HUES64 (cell line): ENCODE results near the gene C1QL1.

Experiments used
- H3K27ac ChIP-seq: 2 replicates; pipeline ENCODE4 v1.7.0; 2013; ENCODE audit warnings: low read depth, low read length, inconsistent platforms
- H3K27me3 ChIP-seq: 2 replicates; pipeline ENCODE4 v1.6.1; 2013; ENCODE audit warnings: mild to moderate bottlenecking, low read length; ENCODE audit not compliant: insufficient read depth
- H3K36me3 ChIP-seq: 2 replicates; pipeline ENCODE4 v1.6.1; 2013; ENCODE audit warnings: mild to moderate bottlenecking, low read length; ENCODE audit not compliant: insufficient read depth
- H3K4me1 ChIP-seq: 2 replicates; pipeline ENCODE4 v1.6.1; 2013; ENCODE audit warnings: mild to moderate bottlenecking, low read length, moderate library complexity; ENCODE audit not compliant: insufficient read depth
- H3K4me3 ChIP-seq: 2 replicates; pipeline ENCODE4 v1.5.1; 2013; ENCODE audit warnings: mild to moderate bottlenecking, low read length, moderate library complexity
- H3K9ac ChIP-seq: 2 replicates; pipeline ENCODE4 v1.6.1; 2013; ENCODE audit warnings: mild to moderate bottlenecking, low read depth, low read length
- H3K9me3 ChIP-seq: 2 replicates; pipeline ENCODE4 v1.6.1; 2013; ENCODE audit warnings: low read depth, low read length; ENCODE audit not compliant: insufficient read depth
- WGBS: fragments of 150-250, 120-280 bp; methylation state at CpG from one replicate; pipeline ENCODE4 v1.1.7; 2013; ENCODE audit warnings: missing lambda C conversion rate; 5-methylcytosine and 5-hydroxymethylcytosine counted together

C1QL1 gene

GRCh38 chr17:44988044-44988942 lies 20.2 kb upstream of the C1QL1 start:
- 0 out of 2 replicates have a peak, but pooled peaks cover 3% of the 10 kb centered on the region for H3K4me1 ChIP-seq
- H3K27ac ChIP-seq, result peak overlapping the region; percentile 36; the same call in 1 of the 2 replicates
- no peaks in the 10 kb centered on the region for H3K36me3 ChIP-seq
- no peaks in the 10 kb centered on the region for H3K9me3 ChIP-seq
- no peak overlapping the region; the same call in 1 of the 2 replicates for H3K9ac ChIP-seq
- 0 out of 2 replicates have a peak, but pooled peaks cover 4% of the 10 kb centered on the region for H3K27me3 ChIP-seq
- WGBS, result 54% methylated on average over 34 of the region's 34 CpGs
- H3K4me3 ChIP-seq, result peak overlapping the region; percentile 59

- Histone ChIP-seq H3K4me3 (no peak overlapping the region), H3K4me1 (0 out of 2 replicates have a peak, but pooled peaks cover 3% of the 10 kb centered on the region), H3K36me3 (no peaks in the 10 kb centered on the region), H3K9ac (no peak overlapping the region), H3K27me3 (no peaks in the 10 kb centered on the region), H3K9me3 (no peaks in the 10 kb centered on the region), H3K27ac (no peak overlapping the region)
- 95% methylated on average over 4 of the region's 4 CpGs for WGBS
Measured at GRCh38 chr17:44983563-44983962, 15.5 kb upstream of the C1QL1 start.

- WGBS, result 94% methylated on average over 3 of the region's 3 CpGs
Measured at GRCh38 chr17:44982113-44982702, 14.1 kb upstream of the C1QL1 start.

GRCh38 chr17:44981221-44981968 lies 13.3 kb upstream of the C1QL1 start:
- Histone ChIP-seq H3K4me3 (no peak overlapping the region), H3K9ac (no peak overlapping the region), H3K4me1 (peaks cover 7% of the 10 kb centered on the region), H3K9me3 (no peaks in the 10 kb centered on the region), H3K27me3 (no peaks in the 10 kb centered on the region), H3K36me3 (no peaks in the 10 kb centered on the region), H3K27ac (no peak overlapping the region)
- 85% methylated on average over 12 of the region's 12 CpGs for WGBS

More at GRCh38 chr17:44982113-44982702, 14.1 kb upstream of the C1QL1 start:
- no peaks in the 10 kb centered on the region for H3K36me3 ChIP-seq
- no peak overlapping the region for H3K4me3 ChIP-seq
- H3K9me3 ChIP-seq, result no peaks in the 10 kb centered on the region
- H3K27me3 ChIP-seq, result no peaks in the 10 kb centered on the region
- peaks cover 9% of the 10 kb centered on the region for H3K4me1 ChIP-seq
- no peak overlapping the region for H3K9ac ChIP-seq
- no peak overlapping the region for H3K27ac ChIP-seq

GRCh38 chr17:44979426-44979995 lies 11.4 kb upstream of the C1QL1 start:
- no peaks in the 10 kb centered on the region for H3K27me3 ChIP-seq
- H3K27ac ChIP-seq, result no peak overlapping the region
- 88% methylated on average over 7 of the region's 9 CpGs for WGBS

GRCh38 chr17:44978807-44979206 lies 10.7 kb upstream of the C1QL1 start:
- 97% methylated on average over 5 of the region's 5 CpGs for WGBS
- Histone ChIP-seq H3K4me1 (peaks cover 7% of the 10 kb centered on the region), H3K9ac (no peak overlapping the region), H3K4me3 (no peak overlapping the region), H3K27me3 (no peaks in the 10 kb centered on the region), H3K27ac (no peak overlapping the region), H3K9me3 (no peaks in the 10 kb centered on the region), H3K36me3 (no peaks in the 10 kb centered on the region)

More at GRCh38 chr17:44979426-44979995, 11.4 kb upstream of the C1QL1 start:
- no peaks in the 10 kb centered on the region for H3K36me3 ChIP-seq
- no peaks in the 10 kb centered on the region for H3K9me3 ChIP-seq
- H3K9ac ChIP-seq, result no peak overlapping the region
- no peak overlapping the region for H3K4me3 ChIP-seq
- H3K4me1 ChIP-seq, result peaks cover 7% of the 10 kb centered on the region

- WGBS, result 63% methylated on average over 7 of the region's 7 CpGs
- H3K9ac ChIP-seq, result no peak overlapping the region
- no peak overlapping the region for H3K4me3 ChIP-seq
- H3K27ac ChIP-seq, result no peak overlapping the region
- no peaks in the 10 kb centered on the region for H3K9me3 ChIP-seq
- H3K36me3 ChIP-seq, result no peaks in the 10 kb centered on the region
- peaks cover 7% of the 10 kb centered on the region for H3K4me1 ChIP-seq
- no peaks in the 10 kb centered on the region for H3K27me3 ChIP-seq
Measured at GRCh38 chr17:44977814-44978550, 9.9 kb upstream of the C1QL1 start.

- Histone ChIP-seq H3K4me1 (peaks cover 10% of the 10 kb centered on the region), H3K27ac (no peak overlapping the region), H3K9me3 (no peaks in the 10 kb centered on the region), H3K27me3 (no peaks in the 10 kb centered on the region), H3K36me3 (no peaks in the 10 kb centered on the region), H3K9ac (no peak overlapping the region), H3K4me3 (no peak overlapping the region)
- WGBS, result 85% methylated on average over 2 of the region's 3 CpGs
Measured at GRCh38 chr17:44977065-44977464, 9.0 kb upstream of the C1QL1 start.

GRCh38 chr17:44976206-44976605 lies 8.1 kb upstream of the C1QL1 start:
- H3K27ac ChIP-seq, result no peak overlapping the region
- 78% methylated on average over 13 of the region's 13 CpGs for WGBS
- no peak overlapping the region for H3K9ac ChIP-seq
- peaks cover 16% of the 10 kb centered on the region for H3K4me1 ChIP-seq
- H3K4me3 ChIP-seq, result no peak overlapping the region
- no peaks in the 10 kb centered on the region for H3K9me3 ChIP-seq
- no peaks in the 10 kb centered on the region for H3K36me3 ChIP-seq
- H3K27me3 ChIP-seq, result peaks cover 4% of the 10 kb centered on the region

- H3K27ac ChIP-seq, result no peak overlapping the region
- 92% methylated on average over 6 of the region's 6 CpGs for WGBS
- no peak overlapping the region for H3K9ac ChIP-seq
- peaks cover 33% of the 10 kb centered on the region for H3K27me3 ChIP-seq
- H3K4me1 ChIP-seq, result peaks cover 18% of the 10 kb centered on the region
- H3K9me3 ChIP-seq, result no peaks in the 10 kb centered on the region
- H3K4me3 ChIP-seq, result no peak overlapping the region; the same call in 1 of the 2 replicates
- H3K36me3 ChIP-seq, result no peaks in the 10 kb centered on the region
Measured at GRCh38 chr17:44972953-44973352, 4.8 kb upstream of the C1QL1 start.
